ENCODE data around the gene ARHGAP27.

Gene ARHGAP27

DNA sequence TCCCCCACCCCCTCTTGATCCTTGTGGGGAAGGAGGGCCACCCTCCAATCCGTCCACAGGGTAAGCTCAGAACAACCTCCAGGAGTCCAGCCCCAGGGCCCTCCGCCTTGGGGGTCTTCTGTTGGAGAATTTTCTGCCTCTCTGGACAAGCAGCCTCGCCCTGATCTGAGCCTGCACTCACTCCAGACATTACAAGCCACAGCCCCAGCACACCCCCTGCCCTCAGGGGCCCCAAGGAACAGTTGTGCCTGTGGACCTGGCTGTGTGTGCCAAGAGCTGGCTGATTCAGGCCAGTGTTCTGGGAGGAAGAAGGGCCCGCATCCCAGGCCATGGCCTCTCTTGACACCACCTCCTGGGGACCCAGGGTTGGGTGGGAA, 477 bp upstream of the ARHGAP27 start:
- FAIRE-seq, result peak; percentile 23
- no peak for DNase-seq (ENCODE audit: insufficient read length, low spot score)

DNA sequence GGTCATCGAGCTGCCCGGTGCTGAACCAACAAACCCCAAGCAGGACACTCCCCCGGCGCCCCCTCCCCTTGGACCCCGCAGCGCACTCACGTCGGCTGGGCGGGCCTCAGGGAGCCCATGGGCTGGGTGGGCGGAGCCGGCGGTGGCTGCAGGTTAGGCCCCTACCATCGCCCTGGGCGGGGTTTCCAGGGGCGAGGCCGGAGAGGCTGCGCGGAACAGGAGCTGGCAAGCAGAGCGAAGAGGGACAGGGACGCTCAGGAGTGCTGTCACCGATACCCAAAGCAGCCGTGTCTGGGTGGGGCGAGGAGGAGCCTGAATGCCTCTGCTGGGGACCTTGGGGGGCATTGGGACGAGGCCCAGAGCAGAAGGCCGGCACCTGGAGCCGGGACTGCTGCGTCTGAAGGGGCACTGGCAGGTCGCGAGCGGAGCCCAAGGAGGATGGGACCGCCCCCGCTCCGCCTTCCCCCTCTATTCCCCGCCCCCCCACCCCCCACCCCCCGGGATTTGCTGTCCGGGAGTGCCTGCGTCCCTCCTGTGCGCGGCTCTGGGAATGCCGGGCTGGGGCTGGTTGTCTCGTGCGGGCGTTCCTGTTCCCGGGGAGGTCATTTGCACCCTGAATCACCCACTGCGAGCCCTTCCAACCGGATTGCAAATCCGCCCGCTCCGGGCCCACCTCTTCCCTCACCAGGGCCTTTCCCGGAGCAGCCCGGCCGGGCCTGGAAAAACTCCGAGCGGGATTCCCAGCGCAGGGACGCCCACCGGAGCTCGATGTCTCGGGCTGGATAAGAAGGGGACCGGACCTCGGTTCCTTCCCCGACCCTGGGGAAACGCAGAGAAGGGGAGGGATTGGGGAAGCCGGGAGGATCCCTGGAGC, 902 bp downstream of the ARHGAP27 start:
- FAIRE-seq (peak; percentile 92), DNase-seq (ENCODE audit: insufficient read length, low spot score) (peak; percentile 97)

DNA sequence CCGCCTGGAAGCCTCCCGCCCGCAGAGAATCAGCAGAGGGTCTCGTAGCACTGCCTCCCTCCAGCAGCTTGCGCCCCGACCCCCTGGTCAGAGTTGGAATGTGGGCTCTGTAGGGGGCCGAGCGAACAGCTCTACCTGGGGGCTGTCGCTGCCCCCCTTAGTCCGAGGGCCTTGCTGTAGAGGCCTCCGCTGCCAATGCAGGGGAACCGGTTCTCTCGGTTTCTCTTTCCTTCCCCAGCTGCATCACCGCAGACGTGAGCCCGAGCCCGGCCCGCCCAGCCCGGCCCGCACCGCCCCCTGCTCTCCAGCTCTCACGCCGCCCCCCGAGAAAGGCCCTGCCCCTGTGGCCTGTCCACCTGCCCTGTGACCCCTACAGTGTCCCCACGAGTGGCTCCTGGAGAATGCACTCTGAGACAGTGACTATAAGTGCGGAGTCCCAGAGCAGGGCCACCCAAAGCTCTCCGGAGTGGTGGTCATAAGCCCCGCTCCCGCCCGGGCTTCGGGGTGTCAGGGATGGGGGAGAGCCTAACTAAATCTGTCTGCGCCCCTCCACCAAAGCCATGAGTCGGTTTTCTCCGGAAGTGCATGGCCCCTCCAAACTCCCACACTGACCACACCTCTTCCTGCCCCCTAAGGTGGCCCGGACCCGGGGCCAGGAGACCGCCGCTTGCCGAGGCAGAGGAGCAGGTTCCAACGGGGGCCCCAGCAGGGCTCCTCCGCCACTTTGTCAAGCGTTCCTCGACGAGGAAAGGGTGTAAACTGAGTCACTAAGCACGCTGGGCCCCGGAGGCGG, 1.7 kb downstream of the ARHGAP27 start:
- FAIRE-seq (no peak), DNase-seq (ENCODE audit: insufficient read length, low spot score) (no peak)

DNA sequence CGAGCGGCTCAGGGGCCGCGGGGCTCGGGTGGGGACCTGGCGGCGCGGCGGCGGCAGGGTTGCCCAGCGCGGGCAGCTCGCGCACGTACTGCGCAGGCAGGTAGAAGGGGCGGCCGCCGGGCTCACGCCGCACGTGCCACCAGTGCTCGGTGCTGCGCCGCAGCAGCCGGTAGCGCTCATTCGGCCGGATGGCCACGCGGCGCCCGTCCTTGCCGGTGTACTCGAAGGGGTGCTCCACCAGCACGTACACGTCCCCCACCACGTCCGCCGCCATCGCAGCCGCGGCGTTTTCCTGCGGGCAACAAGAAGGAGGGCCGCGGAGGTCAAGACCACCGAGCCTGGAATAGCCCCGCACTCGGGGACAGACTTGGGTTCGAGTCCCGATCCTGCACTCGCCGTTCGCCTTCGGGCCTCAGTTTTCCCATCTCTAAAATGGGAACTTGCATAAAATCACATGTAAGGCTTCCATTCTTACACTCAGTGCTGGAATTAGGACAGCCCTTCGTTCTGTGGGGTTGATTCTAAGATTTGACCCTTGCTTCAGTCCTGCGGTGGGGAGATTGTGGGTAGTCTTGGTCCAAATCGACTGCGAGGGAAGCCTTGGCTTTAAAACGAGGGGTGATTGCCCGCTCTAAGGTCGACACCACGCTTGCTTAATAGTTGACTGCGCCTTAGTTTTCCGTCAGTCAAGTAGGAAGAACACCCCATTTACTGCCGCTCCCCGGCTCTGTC, 2.5 kb downstream of the ARHGAP27 start:
- DNase-seq (ENCODE audit: insufficient read length, low spot score) (no peak), FAIRE-seq (no peak)

DNA sequence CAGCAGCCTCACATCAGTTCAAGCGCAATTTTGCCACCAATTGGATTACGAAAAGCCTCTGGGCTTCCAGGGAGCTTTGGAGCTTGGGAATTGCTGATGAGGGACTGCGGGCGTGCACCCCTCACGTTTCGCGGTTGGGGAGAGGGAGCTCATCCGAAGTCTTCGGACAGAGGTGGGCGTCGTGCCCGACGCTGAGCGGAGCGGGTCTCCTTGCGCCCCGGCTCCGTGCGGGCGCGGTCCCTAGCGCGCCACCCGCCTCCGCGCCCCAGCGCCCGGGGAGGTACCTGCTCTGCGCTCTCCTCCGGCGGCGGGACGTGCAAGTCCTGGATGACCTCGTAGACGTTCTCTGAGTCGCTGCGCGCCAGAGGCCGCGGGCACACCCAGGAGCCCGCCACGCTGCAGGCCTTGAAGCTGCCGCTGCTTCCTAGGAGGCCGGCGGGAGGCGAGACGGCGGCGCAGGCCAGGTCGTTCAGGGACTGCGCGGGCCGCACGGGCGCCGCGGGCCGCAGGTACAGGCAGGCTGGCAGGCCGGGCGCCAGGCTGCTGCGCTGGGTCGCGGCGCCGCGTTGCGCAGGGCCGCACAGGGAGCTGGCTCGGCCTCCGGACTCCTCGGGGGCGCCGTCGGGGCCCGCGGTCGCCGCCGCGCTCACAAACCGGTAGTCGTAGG, 3.2 kb downstream of the ARHGAP27 start:
- DNase-seq (ENCODE audit: insufficient read length, low spot score) (no peak), FAIRE-seq (no peak)

DNA sequence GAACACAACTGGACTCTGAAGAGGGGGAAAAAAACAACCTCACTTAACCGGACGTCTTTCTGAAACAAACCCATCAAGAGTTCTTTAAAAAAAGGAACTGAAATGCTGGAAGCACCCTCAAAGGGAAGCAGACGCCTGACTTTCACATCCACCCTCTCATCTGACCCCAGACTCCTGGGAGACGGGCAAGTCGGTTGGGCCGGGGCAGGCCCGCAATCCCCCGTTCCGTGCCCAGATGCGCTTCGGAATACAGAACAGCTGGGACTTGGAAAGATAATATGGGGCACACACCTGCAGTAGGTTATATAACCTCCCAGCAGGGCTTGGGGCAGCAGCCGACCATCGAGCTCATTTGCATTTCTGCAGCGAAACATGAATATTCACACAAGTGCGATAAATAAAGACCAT, 3.7 kb downstream of the ARHGAP27 start:
- DNase-seq (ENCODE audit: insufficient read length, low spot score), result no peak
- no peak for FAIRE-seq

DNA sequence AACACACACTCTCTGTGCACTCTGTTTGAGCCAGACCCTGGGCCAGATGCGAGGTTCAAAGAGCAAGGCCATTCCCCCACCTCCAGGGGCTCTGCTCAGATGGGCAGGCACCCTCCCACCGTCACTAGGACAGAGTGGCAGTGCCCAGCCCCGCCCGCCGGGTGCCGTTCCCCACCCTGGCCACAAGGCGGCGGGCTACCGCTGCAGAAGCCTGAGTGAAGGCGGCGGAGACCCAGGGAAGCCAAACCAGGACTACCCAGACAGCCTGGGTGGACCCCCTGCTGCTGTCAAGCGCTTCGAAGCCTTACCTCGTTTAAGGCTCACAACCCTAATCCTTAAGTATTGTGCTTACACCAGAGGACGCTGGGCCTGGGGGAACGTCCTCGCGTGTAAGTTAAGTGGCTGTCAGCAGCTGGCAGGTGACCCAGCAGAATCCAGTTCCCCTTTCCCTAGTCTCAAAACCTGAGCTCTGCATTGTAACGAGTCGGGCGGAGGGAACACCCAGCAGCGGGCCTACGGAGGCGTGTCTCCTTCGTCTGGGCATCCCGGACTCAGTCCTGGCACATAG, 4.5 kb downstream of the ARHGAP27 start:
- DNase-seq (ENCODE audit: insufficient read length, low spot score), result peak; percentile 94
- peak; percentile 97 for FAIRE-seq

DNA sequence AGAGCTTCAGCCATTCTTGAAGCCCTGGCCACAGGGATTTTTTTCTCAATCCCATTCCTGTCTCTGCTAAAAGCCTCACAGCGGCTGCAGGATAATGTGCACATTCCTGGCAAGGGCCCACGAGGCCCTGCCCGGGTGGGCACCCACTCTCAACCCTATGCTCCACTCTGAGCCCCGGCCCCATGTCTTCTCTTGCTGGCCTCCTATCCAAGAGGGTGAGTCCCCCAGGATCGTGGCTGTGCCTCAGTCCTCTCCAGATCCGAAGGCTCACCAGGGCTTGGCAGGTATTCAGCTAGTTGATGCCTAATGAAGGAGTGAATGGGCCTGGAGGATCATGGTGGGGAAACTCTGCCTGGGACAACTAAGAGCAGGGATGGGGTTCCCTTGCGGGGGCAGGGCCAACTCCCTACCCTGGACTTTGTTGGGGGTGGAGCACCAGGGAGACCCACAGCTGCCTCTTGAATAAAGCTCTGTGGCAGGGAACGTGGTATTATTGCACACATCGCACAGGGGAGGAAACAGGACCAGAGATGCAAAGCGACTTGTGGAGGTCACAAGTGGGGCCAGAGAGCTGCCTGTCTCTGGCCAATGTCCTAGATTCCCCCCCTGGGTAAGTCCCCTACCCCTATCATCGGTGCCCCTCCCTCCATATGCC, 5.4 kb downstream of the ARHGAP27 start:
- DNase-seq (ENCODE audit: insufficient read length, low spot score) (no peak), FAIRE-seq (peak; percentile 51)

DNA sequence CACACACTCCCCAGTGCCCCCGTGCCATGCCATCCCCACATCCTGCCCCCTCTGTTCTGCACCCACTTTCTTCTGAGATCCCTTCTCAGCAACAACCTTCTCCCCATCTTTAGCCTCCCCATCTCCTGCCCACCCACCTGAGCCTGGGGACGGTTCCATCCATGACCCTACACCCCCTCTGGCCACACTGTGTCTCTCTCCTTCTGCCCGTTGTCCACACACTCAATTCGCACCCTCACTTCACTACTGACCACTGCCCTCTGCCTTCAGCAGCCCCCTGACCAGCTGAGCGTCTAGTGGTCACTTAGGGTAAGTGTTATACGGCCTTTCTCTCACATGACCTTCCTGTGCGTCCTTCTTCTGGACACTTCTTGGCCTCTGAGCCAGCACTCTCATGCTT, 6.1 kb downstream of the ARHGAP27 start:
- DNase-seq (ENCODE audit: insufficient read length, low spot score) (no peak), FAIRE-seq (peak; percentile 79)

DNA sequence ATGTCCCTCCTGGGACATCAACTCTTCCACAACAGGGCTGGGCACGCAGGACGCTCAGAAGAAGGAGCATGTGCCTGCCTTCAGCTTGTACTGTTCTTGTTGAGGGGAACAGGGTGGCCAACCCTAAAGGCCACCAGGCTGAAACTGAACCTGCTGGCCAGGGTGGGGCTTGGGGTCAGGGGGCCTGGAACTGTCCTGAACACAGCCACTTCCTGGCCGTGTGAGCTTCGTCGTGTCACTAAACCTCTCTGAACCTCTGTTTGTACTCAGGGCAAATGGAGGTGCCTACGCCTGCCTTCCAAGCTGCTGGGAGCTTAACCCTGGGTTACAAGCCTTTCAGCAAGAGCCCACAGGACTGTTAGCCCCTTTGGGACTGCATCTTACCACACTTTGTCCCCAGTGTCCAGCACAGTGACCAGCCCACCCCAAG, 6.7 kb downstream of the ARHGAP27 start:
- no peak for FAIRE-seq
- no peak for DNase-seq (ENCODE audit: insufficient read length, low spot score)

DNA sequence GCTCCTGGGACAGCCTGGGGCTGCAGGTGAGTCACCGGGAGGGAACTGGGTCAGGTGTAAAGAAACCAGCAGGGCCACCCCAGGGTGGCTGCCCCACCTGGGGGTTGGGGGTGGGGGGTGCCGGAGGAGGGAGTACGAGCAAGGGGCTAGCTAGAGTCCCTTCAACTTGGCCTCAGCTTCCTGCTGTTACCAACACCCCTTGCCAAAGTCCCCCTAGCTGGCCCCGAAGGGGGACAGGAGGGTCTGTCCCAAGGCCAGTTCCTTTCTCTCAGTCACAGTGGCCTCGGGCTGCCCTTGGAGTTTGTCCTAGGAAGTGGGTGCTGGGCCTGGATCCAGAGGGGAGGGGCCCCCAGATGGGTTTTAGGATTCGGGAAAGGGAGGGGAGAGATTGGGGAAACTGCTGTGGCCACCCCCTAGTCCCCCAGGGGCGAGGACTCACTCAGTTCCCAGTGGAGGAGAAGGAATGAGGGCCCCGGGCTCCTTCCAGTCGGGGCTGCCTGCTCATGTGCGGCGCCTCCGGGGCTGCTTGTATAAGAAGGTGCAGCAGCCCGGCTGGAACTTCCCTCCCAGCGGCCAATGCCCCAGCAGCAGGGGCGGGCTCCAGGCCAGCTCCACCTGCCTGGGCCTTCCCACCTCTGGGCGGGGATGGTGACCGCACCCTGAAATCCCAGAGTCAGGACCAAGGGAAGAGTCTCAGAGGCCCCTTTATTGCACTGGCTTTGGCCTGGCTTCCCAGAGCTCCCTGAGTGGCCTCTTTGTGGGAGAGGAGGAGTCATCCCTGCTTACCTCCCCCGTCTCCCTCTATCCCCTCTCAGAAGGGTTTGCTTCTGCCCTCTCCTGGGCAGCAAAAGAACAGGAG, 7.3 kb downstream of the ARHGAP27 start:
- peak; percentile 91 for FAIRE-seq
- DNase-seq (ENCODE audit: insufficient read length, low spot score), result peak; percentile 97

DNA sequence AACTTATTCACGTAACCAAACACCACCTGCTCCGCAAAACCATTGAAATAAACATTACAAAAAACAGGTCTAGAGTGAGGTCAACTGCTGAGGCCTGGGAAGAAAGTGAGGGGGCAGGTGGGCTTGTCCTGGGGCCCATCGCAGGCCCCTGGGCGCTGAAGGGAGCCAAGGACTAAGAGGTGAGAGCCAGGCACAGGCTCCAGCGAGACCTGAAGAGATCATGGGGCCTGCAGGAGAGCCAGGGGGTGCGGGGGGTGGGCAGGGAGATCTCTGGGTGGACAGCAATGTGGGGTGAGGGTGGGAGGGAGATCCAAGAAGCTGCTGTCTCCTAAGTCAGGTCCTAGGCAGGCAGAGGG, 7.9 kb downstream of the ARHGAP27 start:
- no peak for FAIRE-seq
- DNase-seq (ENCODE audit: insufficient read length, low spot score), result no peak

DNA sequence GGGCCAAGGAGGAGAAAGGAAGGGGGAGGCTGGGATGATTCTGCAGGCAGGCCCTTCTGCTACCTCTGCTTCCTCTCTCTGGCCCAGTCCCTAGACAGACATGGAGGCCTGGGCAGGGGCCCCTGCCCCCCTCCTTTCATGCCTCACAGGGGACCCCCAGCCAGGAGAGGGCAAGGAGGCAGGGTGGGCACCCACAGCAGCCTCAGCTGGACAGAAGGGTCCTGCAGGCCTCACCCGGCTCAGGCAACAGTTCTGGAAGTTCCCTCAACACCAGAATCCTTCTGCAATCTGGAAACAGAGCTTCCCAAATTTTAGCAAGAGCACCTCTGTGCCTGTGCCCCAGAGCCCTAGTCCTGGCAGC, 8.7 kb downstream of the ARHGAP27 start:
- DNase-seq (ENCODE audit: insufficient read length, low spot score), result no peak
- FAIRE-seq, result no peak

DNA sequence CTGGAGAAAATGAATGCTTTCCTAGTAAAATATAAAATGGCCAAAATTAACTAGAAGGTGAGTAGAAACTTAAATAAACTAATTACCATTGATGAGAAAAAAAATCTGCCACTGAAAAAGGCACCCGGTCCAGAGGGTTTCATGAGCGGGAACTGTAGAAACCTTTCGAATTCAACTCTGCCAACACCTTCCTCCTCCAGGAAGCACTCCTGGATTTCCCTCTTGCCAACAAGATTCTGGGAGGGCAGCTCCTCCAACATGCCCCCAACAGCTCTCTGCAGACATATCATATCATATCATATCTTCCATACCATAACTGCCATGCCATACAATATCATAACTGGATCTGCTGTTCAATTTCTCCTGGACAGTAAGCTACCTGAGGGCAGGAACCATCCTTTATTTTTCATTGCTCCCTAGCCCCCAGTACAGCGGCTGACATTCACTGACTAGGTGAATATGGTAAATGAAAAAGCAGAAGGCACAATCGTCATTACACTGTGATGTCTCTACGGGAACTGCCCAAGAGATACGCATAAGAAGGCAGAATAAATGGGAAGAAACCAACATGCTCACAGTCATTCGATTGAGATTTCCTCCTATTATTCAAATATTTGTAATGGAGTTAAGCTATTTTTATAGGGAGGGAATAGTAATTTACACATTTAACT, 9.2 kb downstream of the ARHGAP27 start:
- DNase-seq (ENCODE audit: insufficient read length, low spot score) (no peak), FAIRE-seq (peak; percentile 65)

DNA sequence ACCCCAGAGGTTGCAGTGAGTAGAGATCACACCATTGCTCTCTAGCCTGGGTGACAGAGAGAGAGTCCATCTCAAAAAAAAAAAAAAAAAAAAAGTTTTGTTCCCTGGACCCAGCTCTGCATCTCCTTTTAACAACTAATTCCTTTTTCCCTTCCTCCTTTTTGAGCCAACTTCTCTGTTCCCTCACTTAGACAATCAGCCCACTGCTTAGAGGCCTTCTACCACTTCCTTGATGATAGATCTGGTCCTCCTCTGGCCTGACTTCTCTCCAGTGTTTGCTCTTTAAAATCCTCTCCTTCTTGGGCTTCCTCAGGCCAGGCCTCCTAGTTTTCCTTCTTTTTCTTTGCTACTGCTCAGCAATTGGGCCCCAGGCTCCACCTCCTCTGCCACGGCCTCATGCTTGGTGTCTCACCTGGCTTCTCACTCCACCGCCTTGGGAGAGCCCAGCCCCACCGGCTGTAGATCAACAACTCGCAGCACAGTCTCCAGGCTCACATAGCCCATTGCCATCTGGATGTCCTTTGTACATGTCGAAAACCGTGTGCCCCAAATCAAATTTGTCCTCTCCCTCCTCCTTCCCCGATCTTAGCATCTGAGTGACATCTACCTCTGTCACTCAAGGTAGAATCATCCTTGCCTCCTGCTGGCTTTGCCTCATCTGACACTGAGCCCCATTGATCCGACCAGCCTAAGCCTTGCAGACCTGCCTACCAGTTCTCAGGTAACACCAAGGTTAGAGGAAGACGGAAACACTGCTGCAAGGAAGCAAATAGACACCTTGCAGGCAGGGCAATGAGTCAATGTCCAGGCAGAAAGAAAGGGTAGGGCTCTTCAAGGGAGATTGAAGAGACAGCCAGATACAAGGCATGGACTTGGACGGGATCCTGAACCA, 17.4 kb downstream of the ARHGAP27 start:
- DNase-seq (ENCODE audit: insufficient read length, low spot score) (no peak), FAIRE-seq (peak; percentile 51)

DNA sequence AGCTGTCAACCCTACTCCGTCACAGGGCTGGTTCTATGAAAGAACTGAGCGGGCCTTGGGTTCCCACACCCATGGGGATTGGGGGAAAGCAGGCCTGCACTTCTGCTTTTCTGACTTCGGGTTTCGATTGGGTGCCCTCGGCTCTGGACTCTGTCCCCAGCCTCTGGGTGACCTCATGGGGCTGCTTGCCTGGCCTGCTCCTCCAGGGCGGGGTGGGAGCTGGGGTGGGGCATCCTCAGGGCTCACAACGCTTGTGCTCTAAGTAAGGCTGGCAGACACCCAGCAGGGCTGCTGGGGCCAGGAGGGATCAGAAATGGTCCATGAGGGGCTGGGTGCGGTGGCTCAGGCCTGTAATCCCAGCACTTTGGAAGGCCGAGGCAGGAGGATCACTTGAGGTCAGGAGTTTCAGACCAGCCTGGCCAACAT, 19.2 kb downstream of the ARHGAP27 start:
- no peak for FAIRE-seq

DNA sequence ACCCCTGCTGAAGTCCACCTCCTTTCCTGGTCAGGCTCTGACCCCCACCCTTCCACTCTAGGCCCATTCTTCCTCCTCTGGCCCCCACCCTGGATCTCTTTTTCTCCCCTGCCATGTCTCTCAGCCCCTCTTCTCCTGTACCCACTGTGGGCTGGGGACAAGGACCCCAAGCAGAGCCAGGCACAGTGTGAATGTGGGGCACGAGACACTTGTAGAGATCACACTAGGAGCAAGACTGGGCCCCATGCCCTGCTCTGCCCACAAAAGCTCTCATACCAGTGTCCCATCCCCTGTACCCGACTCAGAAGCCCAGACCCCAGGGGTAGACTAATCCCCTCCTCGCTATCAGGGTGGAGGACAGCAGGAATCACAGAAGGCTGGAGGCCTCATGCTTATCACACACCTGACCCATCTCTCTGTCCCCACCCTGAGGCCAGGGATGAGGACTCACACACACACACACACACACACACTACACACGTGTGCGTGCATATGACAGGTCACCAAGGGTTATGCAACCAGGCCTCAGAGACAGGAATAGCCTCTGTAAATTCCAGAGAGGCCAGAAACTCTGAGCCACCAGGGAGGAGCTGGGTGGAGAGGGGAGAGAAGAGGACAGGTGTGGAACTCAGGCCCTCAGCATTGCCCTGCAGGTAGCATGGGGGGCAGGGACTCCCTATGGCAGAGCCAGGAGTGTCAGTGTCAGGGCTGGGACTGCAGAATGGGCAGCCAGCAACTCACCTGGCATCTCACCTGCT, 21.1 kb downstream of the ARHGAP27 start:
- FAIRE-seq, result no peak
- DNase-seq (ENCODE audit: insufficient read length, low spot score), result no peak

More for the DNA sequence above, 19.2 kb downstream of the ARHGAP27 start:
- no peak for DNase-seq (ENCODE audit: insufficient read length, low spot score)

Measured in HTR-8/SVneo (cell line).